ENCODE data around the gene UBD. TPM values are rescaled to one million over a fixed set of nuclear protein-coding genes. Genes with fewer than 3 reads are reported as not detected.

Gene UBD
- polyA plus RNA-seq, 1 donor (not counting 4 experiments of a cell fraction or from before 2014, with no cell fraction given): not detected

DNA sequence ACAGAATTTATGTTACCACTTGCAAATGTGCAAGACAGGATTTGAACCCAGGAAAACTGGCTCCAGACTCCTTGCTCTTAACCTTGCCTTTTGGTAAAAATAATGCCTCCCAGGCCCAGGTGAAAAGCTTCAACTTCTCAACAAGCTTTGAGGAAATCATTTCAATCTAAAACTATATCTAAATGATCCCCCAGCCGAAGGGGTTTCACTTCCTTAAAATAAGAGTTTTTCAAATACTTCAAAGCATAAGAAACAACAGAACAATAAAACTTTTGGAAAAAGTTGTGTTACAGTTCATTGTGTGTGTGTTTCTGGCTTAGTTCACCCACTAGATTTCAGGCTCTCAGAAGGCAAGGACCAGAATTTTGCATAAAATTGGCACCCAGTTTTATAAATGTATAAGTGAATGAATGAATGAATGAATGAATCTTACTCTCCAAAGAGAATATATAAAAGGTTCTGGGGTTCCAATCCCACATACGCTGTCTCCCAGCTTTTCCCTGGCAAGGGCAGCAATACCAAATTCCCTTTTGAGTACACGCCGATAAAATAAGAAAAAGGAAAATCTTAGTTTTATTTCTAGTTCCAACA, 30.8 kb upstream of the UBD start:
- dilution Hi-C loops (cut with MboI; ENCODE audit: extremely low pct_ligation_motif_present, low sequenced_read_pairs): loop anchor here (10.0 kb wide), 1 partner anchor 206 kb away; no protein-coding TSS in a partner anchor
- FAIRE-seq: no peak
- TF ChIP-seq, protein P1, sequence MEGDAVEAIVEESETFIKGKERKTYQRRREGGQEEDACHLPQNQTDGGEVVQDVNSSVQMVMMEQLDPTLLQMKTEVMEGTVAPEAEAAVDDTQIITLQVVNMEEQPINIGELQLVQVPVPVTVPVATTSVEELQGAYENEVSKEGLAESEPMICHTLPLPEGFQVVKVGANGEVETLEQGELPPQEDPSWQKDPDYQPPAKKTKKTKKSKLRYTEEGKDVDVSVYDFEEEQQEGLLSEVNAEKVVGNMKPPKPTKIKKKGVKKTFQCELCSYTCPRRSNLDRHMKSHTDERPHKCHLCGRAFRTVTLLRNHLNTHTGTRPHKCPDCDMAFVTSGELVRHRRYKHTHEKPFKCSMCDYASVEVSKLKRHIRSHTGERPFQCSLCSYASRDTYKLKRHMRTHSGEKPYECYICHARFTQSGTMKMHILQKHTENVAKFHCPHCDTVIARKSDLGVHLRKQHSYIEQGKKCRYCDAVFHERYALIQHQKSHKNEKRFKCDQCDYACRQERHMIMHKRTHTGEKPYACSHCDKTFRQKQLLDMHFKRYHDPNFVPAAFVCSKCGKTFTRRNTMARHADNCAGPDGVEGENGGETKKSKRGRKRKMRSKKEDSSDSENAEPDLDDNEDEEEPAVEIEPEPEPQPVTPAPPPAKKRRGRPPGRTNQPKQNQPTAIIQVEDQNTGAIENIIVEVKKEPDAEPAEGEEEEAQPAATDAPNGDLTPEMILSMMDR (optimal IDR thresholded peaks at IDR 0.05 in 1 of 3, IDR thresholded peaks at IDR 0.05 in 1 of 3, conservative IDR thresholded peaks at IDR 0.05 in 1 of 3; ENCODE audit: extremely low read depth in 1 of 3, insufficient read depth in 2 of 3, low read length in 3 of 3): no peak
- no peak for TF ChIP-seq EZH2 (IDR thresholded peaks at IDR 0.05; ENCODE audit: low read length)

DNA sequence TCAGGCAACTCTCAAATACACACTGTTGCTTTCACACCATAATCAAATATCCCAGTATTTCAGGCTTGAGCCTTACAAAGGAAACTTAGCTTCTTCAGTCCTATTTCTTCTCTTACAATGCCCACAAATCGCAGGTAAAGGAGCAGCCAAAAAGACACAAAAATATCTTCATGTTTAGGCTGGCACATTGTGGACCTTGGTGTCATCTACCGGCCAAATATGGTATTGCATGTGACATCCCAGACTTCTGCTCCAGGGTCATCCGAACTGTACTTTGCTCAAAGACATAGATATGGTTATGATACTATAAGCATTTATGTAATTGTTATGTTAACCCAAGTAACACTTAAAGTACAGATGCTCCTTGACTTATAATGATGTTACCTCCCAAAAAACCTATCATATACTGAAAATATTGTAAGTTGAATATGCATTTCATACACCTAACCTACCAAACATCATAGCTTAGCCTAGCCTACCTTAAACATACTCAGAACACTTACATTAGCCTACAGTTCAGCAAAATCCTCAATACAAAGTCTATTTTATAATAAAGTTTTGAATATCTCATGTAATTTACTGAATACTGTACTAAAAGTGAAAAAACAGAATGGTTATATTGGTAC, 30.0 kb upstream of the UBD start:
- no peak for TF ChIP-seq EZH2 (IDR thresholded peaks at IDR 0.05; ENCODE audit: low read length)
- TF ChIP-seq, protein P1 (optimal IDR thresholded peaks at IDR 0.05 in 1 of 3, IDR thresholded peaks at IDR 0.05 in 1 of 3, conservative IDR thresholded peaks at IDR 0.05 in 1 of 3; ENCODE audit: extremely low read depth in 1 of 3, insufficient read depth in 2 of 3, low read length in 3 of 3): peak; percentile 87 to 97 (median 97)
- no peaks in the 10 kb centered on the region for H4K20me1 ChIP-seq (ENCODE audit: control insufficient read depth, extremely low read depth, insufficient read depth, low read length)
- no peak overlapping the region for H3K4me2 ChIP-seq (ENCODE audit: control insufficient read depth, extremely low read depth, insufficient read depth, low read depth, low read length)
- no peaks in the 10 kb centered on the region for H3K4me1 ChIP-seq (ENCODE audit: control insufficient read depth, extremely low read depth, insufficient read depth, low read length)
- no peaks in the 10 kb centered on the region for H3K36me3 ChIP-seq (ENCODE audit: control insufficient read depth in 2 of 2, extremely low read depth in 1 of 2, insufficient read depth in 2 of 2, low read length in 2 of 2)
- no peaks in the 10 kb centered on the region for H3K27me3 ChIP-seq (ENCODE audit: control insufficient read depth, extremely low read depth, insufficient read depth, low read length)
- H3K9ac ChIP-seq (ENCODE audit: control insufficient read depth, extremely low read depth, insufficient read depth, low read length): no peak overlapping the region
- FAIRE-seq (peak; percentile 90), DNase-seq (ENCODE audit: low read depth, low spot score) (peak; percentile 13)
- H3K4me3 ChIP-seq (ENCODE audit: control insufficient read depth in 2 of 3, extremely low read depth in 1 of 3, insufficient read depth in 2 of 3, low read depth in 1 of 3, low read length in 3 of 3): no peak overlapping the region
- H3K27ac ChIP-seq (ENCODE audit: control insufficient read depth, insufficient read depth, low read length): no peak overlapping the region
- H3K9me3 ChIP-seq (ENCODE audit: control insufficient read depth, low read depth, low read length): no peaks in the 10 kb centered on the region
- no peaks in the 10 kb centered on the region for H3K9me1 ChIP-seq (ENCODE audit: control insufficient read depth, extremely low read depth, insufficient read depth, low read length)
- no peak overlapping the region for H2AFZ ChIP-seq (ENCODE audit: control insufficient read depth, low read length)
- dilution Hi-C loops (cut with MboI; ENCODE audit: extremely low pct_ligation_motif_present, low sequenced_read_pairs): loop anchor here (10.0 kb wide), 1 partner anchor 205 kb away; no protein-coding TSS in a partner anchor
- H3K79me2 ChIP-seq (ENCODE audit: control insufficient read depth, insufficient read depth, low read length): no peaks in the 10 kb centered on the region

More for the DNA sequence above, 30.8 kb upstream of the UBD start:
- H3K9me1 ChIP-seq (ENCODE audit: control insufficient read depth, extremely low read depth, insufficient read depth, low read length): no peaks in the 10 kb centered on the region
- no peak overlapping the region for H3K4me2 ChIP-seq (ENCODE audit: control insufficient read depth, extremely low read depth, insufficient read depth, low read depth, low read length)
- no peak overlapping the region for H2AFZ ChIP-seq (ENCODE audit: control insufficient read depth, low read length)
- no peaks in the 10 kb centered on the region for H4K20me1 ChIP-seq (ENCODE audit: control insufficient read depth, extremely low read depth, insufficient read depth, low read length)
- no peaks in the 10 kb centered on the region for H3K4me1 ChIP-seq (ENCODE audit: control insufficient read depth, extremely low read depth, insufficient read depth, low read length)
- no peaks in the 10 kb centered on the region for H3K36me3 ChIP-seq (ENCODE audit: control insufficient read depth in 2 of 2, extremely low read depth in 1 of 2, insufficient read depth in 2 of 2, low read length in 2 of 2)
- H3K9me3 ChIP-seq (ENCODE audit: control insufficient read depth, low read depth, low read length): no peaks in the 10 kb centered on the region
- no peaks in the 10 kb centered on the region for H3K79me2 ChIP-seq (ENCODE audit: control insufficient read depth, insufficient read depth, low read length)
- H3K27ac ChIP-seq (ENCODE audit: control insufficient read depth, insufficient read depth, low read length): no peak overlapping the region
- H3K4me3 ChIP-seq (ENCODE audit: control insufficient read depth in 2 of 3, extremely low read depth in 1 of 3, insufficient read depth in 2 of 3, low read depth in 1 of 3, low read length in 3 of 3): no peak overlapping the region
- H3K27me3 ChIP-seq (ENCODE audit: control insufficient read depth, extremely low read depth, insufficient read depth, low read length): no peaks in the 10 kb centered on the region
- H3K9ac ChIP-seq (ENCODE audit: control insufficient read depth, extremely low read depth, insufficient read depth, low read length): no peak overlapping the region
- no peak for DNase-seq (ENCODE audit: low read depth, low spot score)

Data from keratinocyte (primary cell).